Ishikawa (cell line): Measurements from ENCODE around the gene MYO1B.

Experiments used
- CEBPB ChIP-seq: IDR thresholded peaks from 2 replicates; pipeline ENCODE4 v1.6.1; 2012
- CREB1 ChIP-seq: IDR thresholded peaks from 2 replicates; pipeline ENCODE4 v1.6.1; 2012; ENCODE audit warnings: low read depth
- EGR1 ChIP-seq: IDR thresholded peaks from 2 replicates; pipeline ENCODE4 v1.6.1; 2012
- EP300 ChIP-seq: IDR thresholded peaks from 2 replicates; pipeline ENCODE4 v1.6.1; 2012; ENCODE audit warnings: borderline replicate concordance
- MAX ChIP-seq: IDR thresholded peaks from 2 replicates; pipeline ENCODE4 v1.6.1; 2012
- NFIC ChIP-seq: IDR thresholded peaks from 2 replicates; pipeline ENCODE4 v1.6.1; 2012
- REST ChIP-seq: IDR thresholded peaks from 2 replicates; pipeline ENCODE4 v1.6.1; 2012; ENCODE audit warnings: low read depth, mild to moderate bottlenecking
- TAF1 ChIP-seq: IDR thresholded peaks from 2 replicates; pipeline ENCODE4 v1.6.1; 2012; ENCODE audit warnings: low read depth, mild to moderate bottlenecking
- YY1 ChIP-seq: IDR thresholded peaks from 2 replicates; pipeline ENCODE4 v1.6.1; 2012; ENCODE audit warnings: low read depth

- TF ChIP-seq EGR1 = no peak
- TF ChIP-seq NFIC = no peak
- TF ChIP-seq EP300 = no peak
- no peak for TF ChIP-seq CEBPB
- TF ChIP-seq YY1 = no peak
- TF ChIP-seq REST = no peak
- TF ChIP-seq TAF1 = no peak
- no peak for TF ChIP-seq MAX
- no peak for TF ChIP-seq CREB1
Measured at GRCh38 chr2:191459158-191459557, 214.0 kb downstream of the MYO1B start.
